Activated CD4-positive, alpha-beta memory T cell treated with anti-CD3 and anti-CD28 coated beads, Interleukin-2, amount 10 ng/mL, durations not matched to agents 7 days and 5 days (primary cell): ENCODE measurements around the gene C1QTNF1. TPM values are rescaled to one million over a fixed set of nuclear protein-coding genes. Genes with fewer than 3 reads are reported as not detected.

Experiments
- CTCF ChIA-PET: fragments of 350-600 bp; sonication (Branson Sonifier 250); formaldehyde crosslinking; loops from one replicate; lab custom pipeline; 2021; ENCODE audit warnings: antibody characterized with exemption, inconsistent platforms; lab: Charles Lee
- POLR2A ChIA-PET: fragments of 350-600 bp; sonication (Branson Sonifier 250); formaldehyde crosslinking; loops from one replicate; lab custom pipeline; 2021; ENCODE audit warnings: antibody characterized with exemption; lab: Charles Lee
- DNase-seq: peaks from one replicate; pipeline ENCODE4 v3.0.0-alpha.2; 2020
- H3K27ac Mint-ChIP-seq: one replicate; pipeline ENCODE4 v1.8.0; 2021; ENCODE audit warnings: mild to moderate bottlenecking, mixed read lengths
- H3K27me3 Mint-ChIP-seq: one replicate; pipeline ENCODE4 v1.8.0; 2021; ENCODE audit warnings: mixed read lengths
- H3K36me3 Mint-ChIP-seq: one replicate; pipeline ENCODE4 v1.8.0; 2021; ENCODE audit warnings: low read depth, mixed read lengths
- H3K4me1 Mint-ChIP-seq: one replicate; pipeline ENCODE4 v1.8.0; 2021; ENCODE audit warnings: mixed read lengths
- H3K4me3 Mint-ChIP-seq: one replicate; pipeline ENCODE4 v1.8.0; 2021; ENCODE audit warnings: mild to moderate bottlenecking, mixed read lengths
- H3K9me3 Mint-ChIP-seq: one replicate; pipeline ENCODE4 v1.8.0; 2021; ENCODE audit warnings: mixed read lengths
- total RNA-seq, 2 experiments: library from RNA; stranded (reverse); gene quantifications; one replicate each; pipeline ENCODE4 v1.2.3, GENCODE V29; 2021

The C1QTNF1 gene
- total RNA-seq, 2 experiments from 2014 or later, result not detected

DNA sequence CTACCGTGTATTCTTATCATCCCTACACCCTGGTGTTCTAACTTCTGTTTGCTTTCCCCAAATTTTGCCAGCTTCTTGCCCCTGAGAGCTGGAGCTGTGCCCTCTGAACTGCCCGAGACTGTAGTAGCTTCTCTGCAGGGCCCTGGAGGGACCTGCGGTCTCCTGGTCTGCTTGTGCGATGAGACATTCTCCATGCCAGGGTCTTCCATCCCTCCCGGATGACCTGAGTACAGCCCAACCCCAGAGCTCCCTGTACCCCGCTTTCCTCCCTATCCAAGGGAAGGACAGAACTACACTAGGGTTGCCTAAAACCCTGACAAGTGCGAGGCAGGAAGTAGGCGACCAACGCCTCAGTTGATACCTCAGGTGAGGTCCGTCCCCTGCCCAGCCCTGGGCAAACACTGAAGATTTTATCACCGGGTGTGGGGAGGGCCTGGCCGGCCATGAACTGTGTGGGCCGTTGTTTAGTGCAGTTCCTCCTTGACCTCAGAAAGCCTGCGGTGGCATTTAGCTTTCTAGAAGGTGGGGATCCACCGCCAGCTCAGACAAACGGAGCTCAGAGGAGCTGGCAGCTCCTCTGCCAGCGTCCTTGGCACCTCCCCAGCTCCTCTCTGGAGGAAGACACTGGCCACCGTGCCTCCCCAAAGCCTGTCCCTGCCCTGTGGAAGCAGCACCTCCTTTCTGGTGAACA is 28.1 kb upstream of the C1QTNF1 start:
- Mint-ChIP-seq H3K9me3 (no peaks in the 10 kb centered on the region), H3K4me3 (no peak overlapping the region), H3K27me3 (no peaks in the 10 kb centered on the region), H3K36me3 (peaks cover 67% of the 10 kb centered on the region), H3K27ac (no peak overlapping the region), H3K4me1 (peaks cover 1% of the 10 kb centered on the region)
- ChIA-PET CTCF (interaction anchor here (0.7 kb wide), 1 partner anchor 130 kb away, joined by 3 read pairs; no protein-coding TSS in a partner anchor), POLR2A (no interaction called here)
- DNase-seq, result no peak

DNA sequence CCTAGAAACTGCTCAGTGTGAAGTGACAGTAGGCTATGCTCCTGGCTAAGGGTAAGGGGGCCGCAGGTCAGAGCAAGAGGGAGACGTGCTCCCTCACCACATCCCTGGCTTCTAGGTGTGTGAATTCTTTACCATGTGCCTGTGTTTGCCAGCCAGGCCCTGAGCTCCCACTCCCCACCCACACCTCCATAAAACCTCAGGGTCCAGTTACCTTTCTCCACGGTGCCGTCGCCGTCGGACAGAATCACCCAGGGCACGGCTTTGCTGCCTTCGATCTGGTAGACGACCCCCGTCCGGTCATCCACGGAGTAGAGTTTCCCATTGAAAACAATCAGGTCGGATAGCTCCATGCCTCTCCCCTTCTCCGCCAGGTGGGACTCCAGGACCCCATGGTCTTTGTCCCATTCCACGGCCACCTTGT is 27.2 kb upstream of the C1QTNF1 start:
- DNase-seq, result no peak
- H3K36me3 Mint-ChIP-seq, result peaks cover 59% of the 10 kb centered on the region
- no peak overlapping the region for H3K4me3 Mint-ChIP-seq
- H3K27ac Mint-ChIP-seq, result no peak overlapping the region
- H3K9me3 Mint-ChIP-seq, result no peaks in the 10 kb centered on the region
- H3K27me3 Mint-ChIP-seq, result no peaks in the 10 kb centered on the region
- peaks cover 1% of the 10 kb centered on the region for H3K4me1 Mint-ChIP-seq
- ChIA-PET CTCF (no interaction called here), POLR2A (no interaction called here)

DNA sequence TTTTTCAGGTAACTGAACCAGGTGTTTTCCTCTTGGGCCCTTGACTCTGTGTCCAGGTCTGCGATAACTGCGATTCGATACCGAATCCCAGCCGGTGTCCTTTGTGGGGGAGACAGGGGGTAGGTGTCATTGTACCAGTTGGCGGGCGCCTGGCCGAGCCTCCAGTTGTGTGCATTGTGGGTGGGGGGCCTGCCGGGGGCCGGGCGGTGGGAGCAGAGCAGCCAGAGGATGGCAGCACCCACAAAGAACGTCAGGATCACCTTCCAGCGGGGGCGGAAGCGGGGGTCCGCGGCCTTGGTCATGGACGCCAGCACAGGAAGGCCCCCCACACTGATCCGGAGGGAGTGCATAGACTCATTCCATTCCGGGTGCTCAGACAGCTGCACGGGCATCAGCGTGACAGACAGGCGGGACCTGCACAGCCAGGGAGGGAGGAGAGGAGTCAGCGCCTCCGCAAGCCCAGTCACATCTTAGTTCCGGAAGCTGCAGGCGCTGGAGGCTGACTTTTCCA is 26.7 kb upstream of the C1QTNF1 start:
- H3K9me3 Mint-ChIP-seq, result no peaks in the 10 kb centered on the region
- peaks cover 1% of the 10 kb centered on the region for H3K4me1 Mint-ChIP-seq
- ChIA-PET POLR2A (no interaction called here), CTCF (no interaction called here)
- H3K27me3 Mint-ChIP-seq, result no peaks in the 10 kb centered on the region
- no peak overlapping the region for H3K27ac Mint-ChIP-seq
- H3K4me3 Mint-ChIP-seq, result no peak overlapping the region
- peaks cover 57% of the 10 kb centered on the region for H3K36me3 Mint-ChIP-seq
- DNase-seq, result no peak

DNA sequence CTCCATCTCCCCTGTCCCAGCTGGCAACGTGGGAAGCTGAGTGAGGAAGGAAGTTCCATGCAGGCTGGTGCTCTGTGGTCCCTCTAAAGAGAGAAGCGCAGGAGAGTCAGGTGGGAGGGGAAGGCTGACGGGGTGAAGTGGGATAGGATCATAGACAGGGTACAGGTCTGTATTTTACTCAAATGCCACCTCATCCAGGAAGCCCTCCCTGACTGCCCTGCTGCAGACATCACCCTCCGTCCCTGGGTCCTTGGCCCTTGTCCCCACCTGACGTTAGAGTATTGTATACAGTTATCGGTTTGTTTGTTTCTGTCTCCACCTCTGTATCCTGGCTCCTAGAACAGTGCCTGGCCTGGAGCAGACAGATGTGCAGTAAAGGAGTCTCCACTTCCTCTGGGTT is 26.1 kb upstream of the C1QTNF1 start:
- DNase-seq, result no peak
- no peak overlapping the region for H3K27ac Mint-ChIP-seq

DNA sequence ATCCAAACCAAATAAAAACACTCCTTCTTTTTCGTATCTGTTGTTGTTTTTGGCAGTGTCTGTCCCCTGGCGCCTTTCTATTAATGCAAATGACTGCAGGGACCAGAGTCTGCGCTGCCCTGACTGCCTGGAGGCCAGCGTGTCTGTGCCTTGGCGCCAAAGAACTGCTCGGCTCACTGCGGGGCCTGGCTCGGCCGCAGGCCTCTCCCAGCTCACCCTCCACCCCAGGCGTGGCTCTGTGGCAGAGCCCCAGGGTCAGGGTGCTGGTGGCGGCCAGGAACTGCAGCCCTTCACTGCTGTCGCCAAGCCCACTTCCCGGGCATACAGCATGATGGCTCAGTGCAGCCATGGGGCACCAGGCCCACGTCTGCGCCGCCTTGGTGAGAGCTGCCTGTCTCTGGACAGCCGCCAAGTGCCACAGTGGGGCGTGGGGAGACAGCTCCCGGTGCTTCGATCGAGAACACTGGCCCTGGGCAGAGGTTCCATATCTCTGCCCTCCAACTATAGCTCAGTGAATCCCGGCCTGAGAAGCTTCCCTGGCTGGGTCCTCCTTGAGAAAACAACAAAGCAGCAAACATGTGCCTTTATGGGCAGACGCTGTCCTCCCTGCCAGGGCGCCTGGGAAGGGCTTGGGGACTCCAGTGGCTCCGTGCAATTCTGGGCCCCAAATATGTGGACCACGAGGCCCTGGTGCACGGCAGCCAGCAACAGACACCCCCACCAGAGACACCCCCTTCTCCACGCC is 25.5 kb upstream of the C1QTNF1 start:
- POLR2A ChIA-PET, result no interaction called here

More for the DNA sequence above, 26.1 kb upstream of the C1QTNF1 start:
- POLR2A ChIA-PET, result no interaction called here
- Mint-ChIP-seq H3K4me1 (peaks cover 1% of the 10 kb centered on the region), H3K36me3 (peaks cover 57% of the 10 kb centered on the region), H3K4me3 (no peak overlapping the region), H3K27me3 (no peaks in the 10 kb centered on the region), H3K9me3 (no peaks in the 10 kb centered on the region)
- CTCF ChIA-PET, result no interaction called here

DNA sequence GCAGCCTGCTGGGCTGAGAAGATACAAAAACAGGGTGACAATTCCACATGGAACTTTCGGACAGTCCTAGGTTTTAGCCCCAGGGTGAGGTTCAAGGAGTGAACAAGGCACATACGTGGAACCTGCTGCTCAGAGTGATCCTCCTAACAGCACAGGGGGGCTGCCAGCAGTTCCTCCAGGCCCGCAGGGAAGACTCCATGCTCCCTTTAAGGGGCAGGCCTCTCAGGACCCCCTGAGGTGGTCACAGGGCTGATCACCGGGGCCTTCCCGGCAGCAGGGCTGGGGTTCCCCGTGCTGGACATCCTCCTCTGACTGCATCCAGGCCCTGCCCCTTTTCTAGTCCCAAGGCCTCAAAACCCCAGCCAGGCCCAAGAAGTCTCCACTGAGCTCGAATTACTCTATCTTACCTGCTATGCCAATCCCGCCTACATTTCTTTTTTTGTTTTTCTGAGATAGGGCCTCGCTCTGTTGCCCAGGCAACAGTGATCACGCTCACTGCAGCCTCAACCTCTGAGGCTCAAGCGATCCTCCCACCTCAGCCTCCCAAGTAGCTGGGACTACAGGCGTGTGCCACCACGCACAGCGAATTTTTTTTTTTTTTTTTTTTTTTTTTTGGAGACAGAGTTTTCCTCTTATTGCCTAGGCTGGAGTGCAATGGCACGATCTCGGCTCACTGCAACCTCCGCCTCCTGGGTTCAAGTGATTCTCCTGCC is 24.8 kb upstream of the C1QTNF1 start:
- no peaks in the 10 kb centered on the region for H3K27me3 Mint-ChIP-seq
- H3K27ac Mint-ChIP-seq, result no peak overlapping the region
- no peak overlapping the region for H3K4me3 Mint-ChIP-seq
- DNase-seq, result no peak
- ChIA-PET POLR2A (no interaction called here), CTCF (interaction anchor here (0.7 kb wide), 1 partner anchor 1817 kb away, joined by 4 read pairs; no protein-coding TSS in a partner anchor)
- no peaks in the 10 kb centered on the region for H3K4me1 Mint-ChIP-seq
- H3K9me3 Mint-ChIP-seq, result no peaks in the 10 kb centered on the region
- H3K36me3 Mint-ChIP-seq, result peaks cover 47% of the 10 kb centered on the region

More for the DNA sequence above, 25.5 kb upstream of the C1QTNF1 start:
- H3K9me3 Mint-ChIP-seq, result no peaks in the 10 kb centered on the region
- no peaks in the 10 kb centered on the region for H3K27me3 Mint-ChIP-seq
- no peak overlapping the region for H3K4me3 Mint-ChIP-seq
- H3K4me1 Mint-ChIP-seq, result no peaks in the 10 kb centered on the region
- no peak overlapping the region for H3K27ac Mint-ChIP-seq
- peaks cover 53% of the 10 kb centered on the region for H3K36me3 Mint-ChIP-seq
- CTCF ChIA-PET, result no interaction called here
- no peak for DNase-seq

DNA sequence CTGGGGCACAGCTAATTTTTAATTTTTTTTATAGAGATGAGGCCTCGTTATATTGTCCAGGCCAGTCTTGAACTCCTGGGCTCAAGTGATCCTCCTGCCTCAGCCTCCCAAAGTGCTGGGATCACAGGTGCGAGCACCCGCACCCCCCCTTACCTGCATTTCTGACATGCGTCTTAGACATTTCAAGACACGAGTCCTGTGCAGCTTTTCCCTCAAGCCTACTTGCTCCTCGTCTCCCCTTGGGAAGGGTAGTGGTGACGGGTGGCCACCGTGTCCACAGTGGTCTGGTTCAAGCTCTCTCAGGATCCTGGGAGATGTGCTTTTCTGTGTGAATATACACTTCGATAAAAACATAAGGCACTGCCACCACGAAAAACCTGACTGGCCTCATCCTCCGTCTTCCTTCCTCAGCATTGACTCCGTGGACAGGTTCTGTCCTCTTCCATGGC is 24.0 kb upstream of the C1QTNF1 start:
- POLR2A ChIA-PET, result interaction anchor here (1.1 kb wide), 1 partner anchor 10 kb away, joined by 3 read pairs; the partner anchor contains the start of gene CANT1
- H3K36me3 Mint-ChIP-seq, result peaks cover 42% of the 10 kb centered on the region
- H3K4me1 Mint-ChIP-seq, result no peaks in the 10 kb centered on the region
- no peak overlapping the region for H3K27ac Mint-ChIP-seq
- H3K4me3 Mint-ChIP-seq, result no peak overlapping the region
- DNase-seq, result no peak
- CTCF ChIA-PET, result interaction anchor here (0.7 kb wide), 1 partner anchor 1818 kb away, joined by 4 read pairs; no protein-coding TSS in a partner anchor
- no peaks in the 10 kb centered on the region for H3K27me3 Mint-ChIP-seq
- no peaks in the 10 kb centered on the region for H3K9me3 Mint-ChIP-seq

DNA sequence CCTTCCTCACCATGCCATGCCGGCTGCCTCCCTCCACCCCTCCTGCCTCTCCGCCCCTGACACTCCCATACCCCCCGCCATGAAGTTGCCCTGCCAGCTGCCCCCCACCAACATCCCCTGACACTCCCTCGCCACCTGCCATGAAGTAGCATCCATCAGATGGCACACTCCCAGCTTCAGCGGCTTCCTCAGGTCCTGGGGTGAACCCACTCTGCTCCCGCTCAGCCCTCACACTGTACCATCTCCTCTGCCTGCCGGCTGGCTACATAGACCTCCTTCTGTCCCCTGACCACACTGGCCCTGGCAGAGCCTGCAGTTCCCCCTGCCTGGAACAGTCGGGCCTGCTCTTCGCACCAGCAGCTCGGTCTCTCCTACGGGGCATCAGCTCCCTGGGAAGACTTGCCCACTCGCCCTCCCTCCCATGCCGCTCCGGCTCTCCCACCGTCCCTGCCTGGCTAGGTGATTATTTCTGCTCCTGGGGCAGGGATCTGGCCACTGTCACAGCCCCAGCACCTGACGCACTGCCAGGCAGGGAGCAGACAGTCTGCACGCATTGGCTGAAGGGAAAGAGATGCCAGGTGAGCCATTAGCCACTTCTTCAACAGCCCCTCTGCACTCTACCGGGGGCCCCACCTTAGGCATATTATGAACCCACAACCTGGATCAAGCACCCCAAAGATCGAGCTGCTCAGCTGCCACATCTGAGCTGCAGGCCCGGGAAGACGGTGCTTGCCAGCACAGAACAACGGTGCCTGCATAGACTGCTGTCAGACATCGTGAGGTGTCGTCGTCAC is 23.4 kb upstream of the C1QTNF1 start:
- H3K4me1 Mint-ChIP-seq, result peaks cover 5% of the 10 kb centered on the region
- no peak for DNase-seq
- H3K9me3 Mint-ChIP-seq, result no peaks in the 10 kb centered on the region
- H3K36me3 Mint-ChIP-seq, result peaks cover 38% of the 10 kb centered on the region
- no peak overlapping the region for H3K4me3 Mint-ChIP-seq
- H3K27me3 Mint-ChIP-seq, result no peaks in the 10 kb centered on the region
- no peak overlapping the region for H3K27ac Mint-ChIP-seq
- ChIA-PET CTCF (no interaction called here), POLR2A (interaction anchor here (1.1 kb wide), 1 partner anchor 9 kb away, joined by 3 read pairs; the partner anchor contains the start of gene CANT1)

DNA sequence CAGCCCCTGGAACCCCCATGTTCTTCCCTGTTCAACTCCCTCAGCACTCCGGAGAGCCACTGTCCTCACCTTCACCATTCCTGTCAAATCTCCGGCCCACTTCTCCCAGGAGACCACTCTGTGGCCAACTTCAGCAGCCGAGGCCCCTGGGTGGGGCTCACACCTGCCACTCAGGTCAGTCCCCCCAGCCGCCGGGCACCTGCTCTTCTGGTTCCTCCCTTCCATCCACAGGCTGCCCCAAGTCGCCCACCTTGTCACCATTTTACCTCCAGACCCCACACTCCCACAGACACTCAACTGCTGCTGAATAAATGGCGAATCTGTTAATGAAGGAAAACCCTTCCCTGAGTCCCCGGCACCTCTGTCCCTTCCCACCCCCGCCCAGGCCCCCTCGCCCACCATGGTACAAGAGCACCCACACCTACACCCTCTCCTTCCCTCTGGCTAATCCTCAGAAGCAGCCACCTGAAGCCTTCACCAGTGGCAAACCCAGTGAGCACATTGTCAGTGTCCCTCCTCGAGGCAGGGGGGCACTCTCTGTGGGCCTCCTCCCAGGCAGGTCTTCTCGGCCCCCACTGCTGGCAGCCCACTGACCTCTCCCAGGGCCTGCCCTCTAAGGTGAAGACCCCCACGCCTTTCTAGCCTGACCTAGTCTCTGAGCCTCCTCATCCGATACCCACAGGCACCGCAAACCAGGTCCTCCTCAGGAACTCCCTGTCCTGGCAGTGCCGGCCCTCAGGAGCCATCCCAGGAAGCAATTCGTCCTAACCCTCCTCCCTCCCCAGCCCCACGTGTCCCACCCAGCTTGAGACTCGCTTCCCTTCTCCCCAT is 22.6 kb upstream of the C1QTNF1 start:
- peaks cover 33% of the 10 kb centered on the region for H3K36me3 Mint-ChIP-seq
- no peaks in the 10 kb centered on the region for H3K27me3 Mint-ChIP-seq
- no peak for DNase-seq
- H3K4me1 Mint-ChIP-seq, result peaks cover 14% of the 10 kb centered on the region
- ChIA-PET CTCF (interaction anchor here (0.8 kb wide), 1 partner anchor 8 kb away, joined by 3 read pairs; no protein-coding TSS in a partner anchor), POLR2A (no interaction called here)
- no peak overlapping the region for H3K27ac Mint-ChIP-seq
- no peak overlapping the region for H3K4me3 Mint-ChIP-seq
- H3K9me3 Mint-ChIP-seq, result no peaks in the 10 kb centered on the region

DNA sequence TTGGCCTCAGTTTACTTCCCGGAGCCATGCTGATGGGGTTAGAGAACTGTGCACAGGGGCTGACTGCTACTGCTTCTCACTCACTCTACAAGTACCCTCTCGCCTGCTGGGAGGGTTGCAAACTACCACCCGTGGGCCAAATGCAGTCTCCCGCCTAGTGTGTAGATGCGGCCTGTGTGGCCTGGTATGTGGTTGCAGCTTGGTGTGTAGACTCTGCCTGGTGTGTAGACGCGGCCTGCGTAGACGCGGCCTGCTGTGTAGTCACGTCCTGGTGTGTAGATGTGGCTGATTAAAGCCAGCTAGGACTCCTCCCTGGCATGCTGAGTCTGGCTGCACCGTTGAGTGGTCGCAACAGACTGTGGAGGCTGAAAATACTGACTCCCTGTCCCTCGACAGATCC is 21.7 kb upstream of the C1QTNF1 start:
- ChIA-PET CTCF (interaction anchor here (0.8 kb wide), 1 partner anchor 9 kb away, joined by 3 read pairs; no protein-coding TSS in a partner anchor), POLR2A (no interaction called here)
- Mint-ChIP-seq H3K36me3 (peaks cover 30% of the 10 kb centered on the region), H3K4me1 (peaks cover 22% of the 10 kb centered on the region), H3K4me3 (no peak overlapping the region), H3K27me3 (no peaks in the 10 kb centered on the region), H3K9me3 (no peaks in the 10 kb centered on the region), H3K27ac (no peak overlapping the region)
- no peak for DNase-seq

DNA sequence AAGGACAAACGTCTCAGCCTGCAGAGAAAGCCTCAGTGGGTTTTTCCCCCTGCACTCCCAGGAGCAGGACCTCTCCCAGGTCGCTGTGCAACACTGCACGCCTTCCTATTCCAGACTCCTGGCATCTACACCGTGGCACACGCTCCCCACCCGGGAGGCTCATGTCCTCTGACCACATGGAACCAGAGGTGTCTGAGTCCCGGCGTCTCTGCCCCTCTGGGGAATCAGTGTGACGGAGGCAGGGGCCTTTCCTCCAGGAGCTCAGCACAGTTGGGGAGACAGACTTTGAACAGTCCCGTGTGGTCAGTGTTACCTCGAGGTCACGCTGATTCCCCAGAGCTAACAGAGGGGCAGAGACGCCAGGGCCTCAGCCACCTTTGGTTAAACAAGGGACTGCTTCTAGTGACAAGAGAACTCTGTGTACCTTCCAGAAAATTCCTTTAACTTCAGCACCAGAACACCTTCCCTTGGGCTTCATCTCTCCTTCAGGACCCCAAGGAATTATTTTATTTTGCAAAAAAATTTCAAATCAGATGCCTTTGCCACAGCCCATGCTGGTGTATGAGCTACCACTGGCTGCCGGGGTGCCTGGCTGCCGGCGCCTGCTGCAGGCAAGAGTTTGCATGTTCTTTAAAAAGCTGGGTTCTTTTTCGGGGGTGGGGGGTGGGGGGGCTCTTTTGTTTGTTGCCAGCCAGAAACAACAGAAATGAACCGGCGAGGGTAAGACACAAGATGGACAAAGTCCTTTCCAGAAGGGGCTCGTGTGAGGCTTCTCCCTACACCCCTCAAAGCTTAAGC is 21.0 kb upstream of the C1QTNF1 start:
- H3K36me3 Mint-ChIP-seq, result peaks cover 28% of the 10 kb centered on the region
- no peaks in the 10 kb centered on the region for H3K27me3 Mint-ChIP-seq
- no peak overlapping the region for H3K27ac Mint-ChIP-seq

More for the DNA sequence above, 21.0 kb upstream of the C1QTNF1 start:
- CTCF ChIA-PET, result interaction anchor here (1.7 kb wide), 1 partner anchor 32 kb away, joined by 5 read pairs; no protein-coding TSS in a partner anchor
- no peak for DNase-seq
- H3K4me3 Mint-ChIP-seq, result no peak overlapping the region
- POLR2A ChIA-PET, result no interaction called here
- peaks cover 29% of the 10 kb centered on the region for H3K4me1 Mint-ChIP-seq
- H3K9me3 Mint-ChIP-seq, result no peaks in the 10 kb centered on the region
